HUES6 (cell line): Measurements from ENCODE around the gene DGKZ.
"Not testable (repeated sequence)": the region's sequence is repeated elsewhere in the genome, so short reads cannot be mapped to it uniquely, and the experiment has no call there.

Source experiments
- H3K27ac ChIP-seq: 2 replicates; pipeline ENCODE4 v1.7.0; 2013; ENCODE audit warnings: low read depth, mild to moderate bottlenecking, low read length, inconsistent platforms
- H3K27me3 ChIP-seq: 2 replicates; pipeline ENCODE4 v1.6.1; 2013; ENCODE audit warnings: low read length; ENCODE audit not compliant: control insufficient read depth, insufficient read depth
- H3K36me3 ChIP-seq: 2 replicates; pipeline ENCODE4 v1.6.1; 2013; ENCODE audit warnings: low read length; ENCODE audit not compliant: control insufficient read depth, insufficient read depth
- H3K4me1 ChIP-seq: 2 replicates; pipeline ENCODE4 v1.6.1; 2013; ENCODE audit warnings: low read length; ENCODE audit not compliant: control insufficient read depth, insufficient read depth
- H3K4me3 ChIP-seq: 2 replicates; pipeline ENCODE4 v1.5.1; 2013; ENCODE audit warnings: low read depth, low read length
- H3K9ac ChIP-seq: one replicate; pipeline ENCODE4 v1.6.1; 2013; ENCODE audit warnings: mild to moderate bottlenecking, low read length
- H3K9me3 ChIP-seq: 2 replicates; pipeline ENCODE4 v1.6.1; 2013; ENCODE audit warnings: low read depth, low read length; ENCODE audit not compliant: control insufficient read depth, insufficient read depth

DGKZ gene

GRCh38 chr11:46377831-46378230, 30.6 kb downstream of the DGKZ start:
- Histone ChIP-seq H3K4me1 (peaks cover 18% of the 10 kb centered on the region), H3K36me3 (peaks cover 50% of the 10 kb centered on the region)

GRCh38 chr11:46378296-46378695, 31.0 kb downstream of the DGKZ start:
- Histone ChIP-seq H3K9me3 (no peaks in the 10 kb centered on the region), H3K27ac (no peak overlapping the region), H3K36me3 (peaks cover 49% of the 10 kb centered on the region), H3K27me3 (no peaks in the 10 kb centered on the region), H3K9ac (no peak overlapping the region), H3K4me3 (no peak overlapping the region), H3K4me1 (peaks cover 21% of the 10 kb centered on the region)

More at GRCh38 chr11:46377831-46378230, 30.6 kb downstream of the DGKZ start:
- H3K9me3 ChIP-seq = no peaks in the 10 kb centered on the region
- H3K27ac ChIP-seq = no peak overlapping the region
- H3K27me3 ChIP-seq = no peaks in the 10 kb centered on the region
- H3K4me3 ChIP-seq = no peak overlapping the region
- H3K9ac ChIP-seq = no peak overlapping the region

- H3K36me3 ChIP-seq = peaks cover 47% of the 10 kb centered on the region
- no peaks in the 10 kb centered on the region for H3K9me3 ChIP-seq
- no peaks in the 10 kb centered on the region for H3K27me3 ChIP-seq
- H3K9ac ChIP-seq = peak overlapping the region; percentile 57
- H3K4me3 ChIP-seq = peak overlapping the region; percentile 81
- no peak overlapping the region for H3K27ac ChIP-seq
- H3K4me1 ChIP-seq = peaks cover 21% of the 10 kb centered on the region
Observed at GRCh38 chr11:46378811-46379481, 31.7 kb downstream of the DGKZ start.

GRCh38 chr11:46379482-46380293, 32.4 kb downstream of the DGKZ start:
- peaks cover 21% of the 10 kb centered on the region for H3K4me1 ChIP-seq
- H3K9me3 ChIP-seq, H3K27ac ChIP-seq, H3K27me3 ChIP-seq: not testable (repeated sequence)
- H3K4me3 ChIP-seq = peak overlapping the region; percentile 81
- peak overlapping the region; percentile 57 for H3K9ac ChIP-seq
- peaks cover 42% of the 10 kb centered on the region for H3K36me3 ChIP-seq

GRCh38 chr11:46380340-46381047, 33.2 kb downstream of the DGKZ start:
- Histone ChIP-seq H3K36me3 (peaks cover 34% of the 10 kb centered on the region), H3K27me3 (peaks cover 6% of the 10 kb centered on the region; the same call in 1 of the 2 replicates), H3K9ac (peak overlapping the region; percentile 82), H3K4me3 (peak overlapping the region; percentile 81), H3K9me3 (no peaks in the 10 kb centered on the region), H3K27ac (peak overlapping the region; percentile 95), H3K4me1 (peaks cover 21% of the 10 kb centered on the region)

GRCh38 chr11:46381048-46381818, 34.0 kb downstream of the DGKZ start, which contains the start of gene MDK:
TSS of gene MDK (plus strand) at chr11:46381669. CDS start at chr11:46382058, 389 bp downstream.
- H3K4me3 ChIP-seq = peak within 1 kb of the TSS; percentile 95
- no peaks in the 10 kb centered on the region for H3K9me3 ChIP-seq
- H3K27ac ChIP-seq = peak within 1 kb of the TSS; percentile 95
- H3K4me1 ChIP-seq = peaks cover 21% of the 10 kb centered on the region
- peaks cover 12% of the 10 kb centered on the region; the same call in 1 of the 2 replicates for H3K27me3 ChIP-seq
- H3K9ac ChIP-seq = peak within 1 kb of the TSS; percentile 88
- H3K36me3 ChIP-seq = peaks cover 27% of the 10 kb centered on the region

- Histone ChIP-seq H3K9ac (peak overlapping the region; percentile 88), H3K4me3 (peak overlapping the region; percentile 95), H3K27ac (peak overlapping the region; percentile 69)
Observed at GRCh38 chr11:46381819-46382645, 34.8 kb downstream of the DGKZ start.

GRCh38 chr11:46382646-46383403, 35.6 kb downstream of the DGKZ start:
- Histone ChIP-seq H3K36me3 (peaks cover 12% of the 10 kb centered on the region), H3K27ac (no peak overlapping the region), H3K9ac (peak overlapping the region; percentile 88), H3K9me3 (no peaks in the 10 kb centered on the region), H3K4me3 (peak overlapping the region; percentile 95), H3K4me1 (peaks cover 27% of the 10 kb centered on the region), H3K27me3 (peaks cover 28% of the 10 kb centered on the region)

More at GRCh38 chr11:46381819-46382645, 34.8 kb downstream of the DGKZ start:
- Histone ChIP-seq H3K9me3 (no peaks in the 10 kb centered on the region), H3K4me1 (peaks cover 21% of the 10 kb centered on the region), H3K27me3 (peaks cover 20% of the 10 kb centered on the region), H3K36me3 (peaks cover 20% of the 10 kb centered on the region)

GRCh38 chr11:46383404-46383758, 36.1 kb downstream of the DGKZ start:
- Histone ChIP-seq H3K27ac (no peak overlapping the region), H3K4me3 (no peak overlapping the region), H3K9ac (no peak overlapping the region), H3K4me1 (peaks cover 32% of the 10 kb centered on the region), H3K36me3 (peaks cover 7% of the 10 kb centered on the region; the same call in 1 of the 2 replicates), H3K9me3 (no peaks in the 10 kb centered on the region), H3K27me3 (peaks cover 33% of the 10 kb centered on the region)
